Right ventricle myocardium inferior (tissue), 1 donor: ENCODE measurements around the gene PIP5K1C. TPM values are rescaled to one million over a fixed set of nuclear protein-coding genes. Genes with fewer than 3 reads are reported as not detected.
"Not testable (repeated sequence)": the region's sequence is repeated elsewhere in the genome, so short reads cannot be mapped to it uniquely, and the experiment has no call there.

Experiments used
- ATAC-seq: fragments of 200-7000 bp; cut with Tn5 transposase; one replicate; pipeline ENCODE4 v1.9.1; 2020; ENCODE audit warnings: mild to moderate bottlenecking, moderate library complexity
- DNase-seq: peaks from one replicate; pipeline ENCODE4 v3.0.0; 2021; ENCODE audit errors: missing footprints
- intact Hi-C: fragments of 100-400 bp; cut with DNase I; formaldehyde crosslinking; loops from one replicate; pipeline ENCODE4 v1.11.0; 2022
- total RNA-seq: library from RNA; stranded (reverse); fragmentation: NEBNext Ultra II Directional; extraction: Animal tissue kit (Norgen Biotek cat#: 25700); gene quantifications from one replicate; pipeline ENCODE4 v1.2.1, GENCODE V29; 2021
- donor health status: DM: no; HTN: yes; CAD: no; lungs with severe emphysema.

The PIP5K1C gene
- total RNA-seq, 1 donor from 2014 or later: 34.7 TPM

DNA sequence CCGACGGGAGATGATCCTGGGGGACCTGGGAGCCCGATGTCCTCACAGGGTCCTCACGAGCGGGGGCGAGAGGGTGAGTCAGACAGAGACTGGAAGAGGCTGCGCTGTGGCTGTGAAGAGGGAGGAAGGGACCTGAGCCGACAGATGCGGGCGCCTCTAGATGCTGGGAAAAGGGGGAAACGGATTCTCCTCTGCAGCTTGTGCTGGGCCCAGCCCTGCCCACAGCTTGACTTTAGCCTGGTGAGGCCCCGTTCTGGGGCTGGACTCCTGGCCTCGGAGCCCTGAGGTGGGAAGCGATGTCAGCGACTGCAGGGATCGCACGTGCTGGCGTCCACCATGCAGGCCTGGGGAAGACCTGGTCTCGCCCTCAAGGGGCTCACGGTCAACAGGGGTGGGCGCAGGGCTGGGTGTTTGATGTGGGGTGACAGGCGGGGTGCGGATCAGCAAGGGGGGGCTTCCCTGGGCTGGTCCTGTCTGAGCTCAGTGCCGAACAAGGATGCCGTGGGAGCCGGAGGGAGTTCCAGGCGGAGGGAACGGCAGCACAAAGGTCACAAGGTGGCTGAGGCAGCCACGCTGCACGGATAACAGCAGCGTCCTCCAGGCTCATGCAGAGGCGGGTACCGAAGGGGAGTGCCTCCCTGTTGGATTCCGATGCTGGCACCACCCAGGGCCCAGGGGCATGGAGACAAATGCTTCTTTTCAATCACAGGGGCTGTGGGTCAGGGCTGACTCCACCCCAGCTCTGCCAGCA is 31.8 kb downstream of the PIP5K1C start:
- intact Hi-C loops: no loop called here
- ATAC-seq: no peak
- no peak for DNase-seq

DNA sequence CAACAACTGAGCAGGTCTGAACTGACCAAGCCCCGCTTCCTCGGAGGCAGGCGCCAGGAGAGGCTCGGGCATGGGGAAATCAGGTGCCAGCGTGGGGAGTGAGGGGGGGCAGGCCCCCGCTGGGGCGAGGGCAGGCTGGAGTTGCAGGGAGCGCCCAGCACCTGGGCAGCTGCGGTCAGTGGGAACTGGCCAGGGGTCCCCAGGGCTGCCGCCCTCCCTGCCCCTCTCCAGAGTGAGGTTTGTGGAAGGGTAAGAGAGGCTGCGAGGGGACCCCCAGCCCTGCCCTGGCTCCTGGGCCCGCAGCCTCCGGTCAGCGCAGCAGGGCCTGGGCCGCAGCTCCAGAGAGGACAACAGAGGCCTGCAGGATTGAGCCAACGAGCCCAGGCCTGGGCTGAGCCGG is 32.5 kb downstream of the PIP5K1C start:
- ATAC-seq (no peak), DNase-seq (no peak)
- intact Hi-C loops: loop anchor here (2.0 kb wide), 1 partner anchor 33 kb away; the partner anchor contains the start of gene PIP5K1C

DNA sequence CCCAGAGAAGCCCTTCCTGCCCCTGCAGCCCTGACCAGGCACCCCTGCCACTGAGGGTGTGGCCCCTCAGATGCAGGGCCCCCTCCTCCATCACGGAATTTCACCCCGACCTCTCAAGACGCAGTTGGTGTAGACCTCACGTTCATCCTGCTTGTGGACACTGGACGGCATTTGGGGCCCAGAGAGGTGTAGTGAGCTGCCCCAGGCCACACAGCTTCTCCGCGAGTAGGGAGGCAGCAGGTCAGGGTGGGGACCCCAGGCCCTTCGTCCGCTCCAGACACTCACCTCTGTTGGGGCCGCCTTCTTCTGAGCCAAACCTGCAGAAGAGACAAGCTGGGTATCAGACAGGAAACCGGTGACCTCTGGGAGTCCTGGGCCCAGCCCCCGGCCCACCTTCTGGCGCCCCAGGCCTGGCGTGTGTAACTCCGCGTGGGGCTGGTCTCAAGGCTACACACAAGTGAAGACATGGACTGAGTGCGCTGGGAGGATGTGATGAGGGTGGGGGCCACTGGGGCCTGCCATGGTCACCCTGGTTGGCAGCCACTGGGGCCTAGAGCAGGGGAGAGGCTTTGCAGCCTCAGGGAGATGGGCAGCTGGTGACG is 33.1 kb downstream of the PIP5K1C start:
- no peak for ATAC-seq
- intact Hi-C loops: loop anchor here (2.0 kb wide), 1 partner anchor 34 kb away; the partner anchor contains the start of gene PIP5K1C
- DNase-seq: no peak

DNA sequence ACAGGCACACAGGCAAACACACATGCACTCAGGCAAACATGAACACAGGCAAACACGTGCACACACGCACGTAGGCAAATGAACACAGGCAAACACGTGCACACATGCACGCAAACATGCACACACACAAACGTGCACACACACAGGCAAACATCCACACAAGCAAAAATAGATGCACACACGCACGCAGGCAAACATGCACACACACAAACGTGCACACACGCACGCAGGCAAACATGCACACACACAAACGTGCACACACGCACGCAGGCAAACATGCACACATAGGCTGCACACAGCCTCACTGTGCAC is 33.8 kb downstream of the PIP5K1C start:
- intact Hi-C loops: loop anchor here (2.0 kb wide), 1 partner anchor 34 kb away; the partner anchor contains the start of gene PIP5K1C
- not testable (repeated sequence) for ATAC-seq

DNA sequence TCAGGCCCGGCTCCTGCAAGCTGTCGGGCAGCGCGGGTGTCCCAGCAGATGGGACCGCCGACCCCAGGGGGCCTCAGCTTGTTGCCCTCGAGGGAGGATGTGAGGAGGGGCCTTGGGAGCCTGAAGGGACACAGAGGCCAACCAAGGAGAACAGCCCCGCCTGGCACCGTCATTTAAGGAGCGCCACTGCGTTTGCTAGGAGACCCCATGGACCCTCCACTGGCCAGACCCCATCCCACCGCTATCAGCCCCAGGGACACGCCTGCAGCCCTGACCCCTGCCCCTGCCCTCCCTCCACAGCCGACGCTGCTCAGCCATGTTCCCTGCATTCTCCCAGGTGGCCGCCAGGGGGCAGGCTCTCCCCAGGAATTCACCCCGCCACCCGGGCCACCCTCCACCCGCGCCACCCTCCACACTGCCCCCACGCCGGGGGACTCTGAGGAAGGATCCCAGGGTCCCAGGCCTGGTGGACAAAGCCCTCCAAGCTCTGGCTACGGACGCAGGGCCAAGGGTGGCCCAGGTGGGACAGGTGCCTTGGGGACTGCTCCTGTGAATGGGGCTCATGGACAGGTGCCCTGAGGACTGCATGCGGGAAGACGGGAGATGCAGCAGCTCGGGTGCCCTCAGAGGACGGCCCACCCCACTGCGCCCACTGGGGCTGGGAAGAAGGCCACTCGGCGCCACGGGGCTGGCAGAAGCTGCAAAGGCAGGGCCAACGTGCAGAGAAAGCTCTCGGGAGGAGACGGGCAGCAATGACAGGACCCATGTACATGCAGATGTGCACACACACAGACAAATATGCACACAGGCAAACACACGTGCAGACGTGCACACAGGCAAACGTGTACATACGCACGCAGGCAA is 34.4 kb downstream of the PIP5K1C start:
- intact Hi-C loops: loop anchor here (2.0 kb wide), 1 partner anchor 35 kb away; the partner anchor contains the start of gene PIP5K1C
- DNase-seq (peak; percentile 85), ATAC-seq (peak; percentile 49)

More for the DNA sequence above, 33.8 kb downstream of the PIP5K1C start:
- DNase-seq: not testable (repeated sequence)

DNA sequence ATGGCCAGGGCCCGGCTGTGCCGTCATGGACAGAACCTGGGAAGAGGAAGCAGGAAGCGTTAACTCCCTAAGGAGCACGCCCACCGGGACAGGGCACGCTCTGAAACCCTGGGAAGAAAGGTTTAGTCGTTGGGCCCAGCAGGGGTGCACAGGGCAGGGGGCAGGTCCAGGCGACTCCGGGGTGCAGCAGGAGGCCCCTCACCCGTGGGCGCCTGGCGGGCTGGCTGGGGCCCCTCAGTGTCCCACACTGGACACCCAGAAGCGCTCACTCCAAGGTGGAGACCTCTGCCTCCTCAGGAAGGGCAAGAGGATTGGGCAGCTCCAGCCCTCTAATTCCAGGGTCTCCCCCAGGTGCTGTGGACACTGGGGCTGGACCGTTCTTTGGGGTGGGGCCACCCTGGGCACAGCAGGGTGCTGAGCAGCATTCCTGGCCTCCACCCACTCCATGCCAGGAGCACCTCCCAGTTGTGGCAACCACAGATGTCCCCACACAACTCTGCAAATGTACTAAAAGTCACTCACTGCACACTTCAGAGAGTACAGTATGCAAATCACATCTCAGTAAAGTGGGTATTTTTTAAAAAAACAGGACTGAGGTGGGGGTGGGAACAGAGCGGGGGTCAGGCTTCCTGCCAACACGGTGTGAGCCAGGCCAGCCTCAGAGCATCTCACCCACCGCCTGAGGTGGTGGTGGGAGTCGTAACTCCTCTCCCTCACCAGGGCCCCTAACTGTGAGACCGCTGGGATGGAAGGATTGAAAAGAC is 35.2 kb downstream of the PIP5K1C start:
- ATAC-seq (no peak), DNase-seq (no peak)
- intact Hi-C loops: no loop called here

DNA sequence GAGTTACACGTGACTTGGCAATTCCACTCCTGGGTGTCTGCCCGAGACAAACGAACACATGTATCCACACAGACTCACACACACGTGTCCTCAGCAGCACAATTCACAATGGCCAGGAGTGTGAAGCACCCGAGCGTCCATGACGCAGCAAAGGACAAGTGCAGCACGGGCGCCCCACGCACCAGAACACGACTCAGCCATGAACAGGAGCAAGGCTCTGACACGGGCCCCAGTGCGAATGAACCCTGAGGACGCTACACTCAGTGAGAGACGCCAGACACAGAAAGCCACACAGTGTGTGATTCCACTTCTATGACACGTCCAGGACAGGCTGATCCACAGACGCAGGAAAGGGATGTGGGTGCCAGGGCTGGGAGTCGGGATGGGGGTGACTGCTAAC is 36.4 kb downstream of the PIP5K1C start:
- DNase-seq (no peak), ATAC-seq (no peak)
- intact Hi-C loops: no loop called here

DNA sequence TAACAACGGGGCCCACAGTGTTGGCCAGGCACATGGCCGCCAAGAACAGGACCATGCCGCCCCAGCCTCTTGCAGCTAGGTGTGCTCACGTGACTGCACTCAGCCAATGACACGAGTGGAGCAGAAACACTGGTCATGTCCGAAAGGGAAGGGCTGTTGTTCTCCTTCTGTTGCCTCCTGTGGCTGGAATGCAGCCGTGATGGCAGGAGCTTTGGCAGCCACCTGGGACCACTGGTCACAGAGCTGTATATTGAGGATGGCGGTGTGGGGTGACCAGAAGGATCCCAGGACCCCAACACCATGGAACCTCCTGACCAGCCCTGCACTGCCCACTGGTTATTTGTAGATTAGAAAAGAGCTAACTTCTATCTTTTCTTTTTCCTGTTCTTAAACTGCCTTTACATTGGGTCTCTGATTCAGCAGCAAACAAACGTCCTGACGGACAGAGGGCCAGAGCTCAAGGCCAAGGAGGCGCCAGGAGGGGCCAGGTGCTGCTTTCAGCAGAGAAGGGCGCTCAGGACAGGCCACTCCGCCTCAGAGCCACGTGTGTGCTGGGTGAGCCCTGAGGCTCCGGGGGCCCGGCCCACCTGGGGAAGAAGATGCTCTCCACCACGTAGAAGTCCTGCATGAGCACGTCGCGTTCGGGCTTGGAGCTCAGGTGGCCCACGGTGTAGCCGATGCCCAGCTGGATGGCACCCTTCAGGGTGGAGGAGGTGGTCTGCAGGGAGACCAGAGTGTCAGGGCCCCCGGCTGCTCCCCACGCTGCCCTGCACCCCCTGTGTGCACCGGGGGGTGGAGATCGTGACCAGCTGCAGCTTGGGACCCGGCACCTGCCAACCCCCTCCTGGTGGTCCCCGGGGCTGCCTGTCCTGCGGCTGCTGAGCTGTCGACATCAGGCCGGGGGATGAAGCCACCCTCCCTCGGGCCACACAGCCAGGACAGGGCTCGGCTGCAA is 38.7 kb downstream of the PIP5K1C start:
- ATAC-seq: no peak
- no peak for DNase-seq
- intact Hi-C loops: no loop called here

DNA sequence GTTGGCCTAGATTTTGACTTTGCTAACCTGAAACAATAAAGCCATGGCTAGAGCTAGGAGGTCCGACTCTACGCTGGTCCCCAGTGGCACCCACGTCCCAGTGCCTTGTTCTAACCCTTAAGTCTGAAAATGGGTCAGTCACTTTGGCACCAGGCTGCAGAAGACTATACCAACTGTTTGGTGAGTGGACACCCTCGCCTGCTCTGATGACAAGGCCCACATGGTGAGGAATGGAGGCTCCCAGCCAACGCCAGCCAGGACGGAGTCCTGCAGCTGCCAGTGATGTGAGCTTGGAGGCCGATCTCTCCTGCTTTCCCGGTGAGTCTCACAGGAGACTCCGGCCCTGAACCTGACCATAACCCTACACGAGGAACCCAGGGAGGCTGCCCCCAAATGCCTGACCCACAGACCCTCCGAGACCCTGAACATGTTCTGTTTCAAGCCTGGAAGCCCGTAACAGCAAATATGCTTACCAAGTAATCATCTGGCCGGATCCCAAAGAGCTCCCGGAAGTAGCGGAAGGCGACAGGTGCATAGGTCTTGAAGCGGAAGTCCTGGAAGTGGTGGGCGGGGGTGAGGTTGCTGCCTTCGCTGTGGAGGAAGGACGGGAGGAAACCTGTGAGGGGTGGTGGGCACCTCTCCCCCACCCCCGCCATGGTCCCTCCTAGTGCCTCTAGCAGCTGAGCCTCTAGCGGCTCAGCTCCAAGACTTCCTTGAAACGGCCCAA is 39.6 kb downstream of the PIP5K1C start:
- DNase-seq (no peak), ATAC-seq (no peak)
- intact Hi-C loops: no loop called here

DNA sequence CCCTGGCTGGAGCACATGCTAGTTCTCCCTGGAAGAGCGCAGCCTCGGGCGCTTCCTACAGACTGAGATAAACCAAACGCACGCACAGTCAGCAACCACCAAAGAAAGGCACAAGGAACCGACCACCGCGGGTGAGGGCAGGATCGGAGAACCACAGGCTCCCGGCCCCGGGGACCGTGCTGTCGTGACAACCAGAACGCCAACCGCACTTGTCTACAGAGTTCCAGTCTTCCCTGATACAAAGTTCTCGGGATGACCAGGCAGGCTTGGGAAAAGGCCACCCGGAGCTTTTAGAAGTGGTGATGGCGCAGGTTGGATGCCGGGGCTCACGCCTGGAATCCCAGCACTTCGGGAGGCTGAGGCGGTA is 40.5 kb downstream of the PIP5K1C start:
- ATAC-seq (no peak), DNase-seq (no peak)
- intact Hi-C loops: no loop called here

DNA sequence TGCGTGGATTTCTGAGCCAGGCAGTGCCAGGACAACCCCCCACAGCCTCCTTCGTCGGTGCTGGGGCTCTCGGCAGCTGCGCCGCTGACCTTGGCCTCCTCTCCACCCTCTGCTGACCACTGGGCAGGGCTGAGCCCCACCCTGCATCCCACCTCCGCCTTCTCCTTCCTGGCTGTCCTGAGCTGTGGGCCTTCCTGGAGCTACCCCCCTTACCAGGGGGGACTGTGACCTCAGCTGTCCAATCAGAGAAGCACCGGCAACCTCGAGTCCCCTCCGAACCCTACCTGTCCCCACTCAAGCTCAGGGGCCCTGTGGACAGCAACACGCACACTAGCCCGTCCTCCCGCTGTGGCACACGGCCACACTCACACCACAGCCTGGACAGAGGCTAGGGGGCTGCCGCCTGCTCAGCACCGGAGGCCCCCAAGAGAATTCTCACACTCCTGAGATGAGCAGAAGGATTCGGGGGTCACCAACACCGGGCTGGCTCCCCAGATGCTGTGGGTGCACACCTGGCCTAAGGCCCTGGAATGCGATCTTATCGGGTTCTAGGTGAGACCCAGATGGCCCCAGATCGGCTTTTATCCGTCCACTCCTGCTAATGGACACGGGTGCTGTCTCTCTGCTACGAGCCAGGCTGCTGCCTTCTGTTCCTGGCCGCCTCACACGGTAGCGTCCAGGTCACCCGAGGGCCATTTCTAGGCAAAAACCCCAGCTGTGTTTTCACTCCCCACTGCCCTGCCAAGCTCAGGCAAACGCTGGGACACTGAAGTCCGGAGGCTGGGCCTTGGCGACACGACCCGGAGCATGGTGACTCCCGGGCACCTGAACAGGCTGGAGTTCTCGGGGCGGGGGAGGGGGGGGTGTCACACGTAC is 41.2 kb downstream of the PIP5K1C start:
- intact Hi-C loops: no loop called here
- no peak for DNase-seq

DNA sequence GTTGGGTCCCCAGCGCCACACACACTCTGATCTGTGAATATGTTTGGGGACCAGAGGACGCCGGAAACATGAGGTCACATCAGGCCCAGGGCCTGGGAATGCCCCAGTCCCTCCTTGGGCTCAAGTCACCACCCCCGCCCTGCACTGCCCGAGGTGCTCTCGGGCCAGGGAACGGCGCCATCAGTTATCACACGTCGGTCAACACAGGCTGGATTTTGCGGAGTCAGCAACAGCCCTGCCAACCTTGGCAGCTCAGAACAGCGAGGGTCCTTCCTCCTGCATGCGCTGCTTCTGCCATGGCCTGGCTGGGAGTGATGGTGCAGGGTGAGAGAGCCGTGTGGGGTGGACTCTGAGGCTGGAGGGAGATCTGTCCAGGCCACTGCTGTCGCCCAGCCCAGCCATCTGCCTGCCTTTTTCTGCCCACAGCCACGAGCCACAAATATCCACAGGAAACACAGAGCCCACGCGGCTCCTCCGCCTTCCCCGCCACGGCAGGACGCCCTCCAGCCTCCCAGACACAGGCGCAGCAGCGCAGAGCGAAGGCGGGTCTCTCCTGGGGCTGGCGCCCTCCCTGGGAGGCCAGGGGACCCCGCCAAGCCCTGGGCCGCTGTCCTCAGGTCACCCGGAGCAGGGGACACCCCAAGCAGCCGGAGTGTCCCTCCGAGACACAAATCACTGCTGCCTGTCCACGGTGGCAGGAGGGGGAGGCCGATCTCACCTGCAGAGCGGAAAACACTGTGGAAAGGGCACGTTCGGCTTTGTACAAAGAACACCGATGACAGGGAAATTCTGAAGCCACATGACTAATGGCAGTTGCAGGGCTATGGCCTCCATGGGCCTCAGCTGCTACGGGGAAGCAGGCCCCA is 42.0 kb downstream of the PIP5K1C start:
- peak; percentile 59 for ATAC-seq
- DNase-seq: no peak
- intact Hi-C loops: no loop called here

More for the DNA sequence above, 41.2 kb downstream of the PIP5K1C start:
- no peak for ATAC-seq

DNA sequence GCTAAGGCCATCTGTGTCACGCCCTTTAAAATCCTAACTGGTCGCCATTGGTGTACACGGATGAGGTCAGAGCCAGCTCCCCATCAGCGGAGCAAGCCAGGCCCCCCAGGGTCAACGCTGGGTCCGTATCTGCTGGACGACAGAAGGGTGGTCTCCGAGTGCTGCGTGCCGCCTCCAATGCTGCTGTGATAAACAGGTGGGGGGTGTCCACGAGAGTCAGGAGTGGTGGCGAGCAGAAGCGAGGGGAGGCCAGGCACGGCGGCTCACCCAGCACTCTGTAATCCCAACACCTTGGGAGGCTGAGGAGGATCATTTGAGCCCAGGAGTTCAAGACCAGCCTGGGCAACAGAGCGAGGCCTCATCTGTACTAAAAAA is 42.9 kb downstream of the PIP5K1C start:
- intact Hi-C loops: no loop called here
- ATAC-seq: no peak
- no peak for DNase-seq

DNA sequence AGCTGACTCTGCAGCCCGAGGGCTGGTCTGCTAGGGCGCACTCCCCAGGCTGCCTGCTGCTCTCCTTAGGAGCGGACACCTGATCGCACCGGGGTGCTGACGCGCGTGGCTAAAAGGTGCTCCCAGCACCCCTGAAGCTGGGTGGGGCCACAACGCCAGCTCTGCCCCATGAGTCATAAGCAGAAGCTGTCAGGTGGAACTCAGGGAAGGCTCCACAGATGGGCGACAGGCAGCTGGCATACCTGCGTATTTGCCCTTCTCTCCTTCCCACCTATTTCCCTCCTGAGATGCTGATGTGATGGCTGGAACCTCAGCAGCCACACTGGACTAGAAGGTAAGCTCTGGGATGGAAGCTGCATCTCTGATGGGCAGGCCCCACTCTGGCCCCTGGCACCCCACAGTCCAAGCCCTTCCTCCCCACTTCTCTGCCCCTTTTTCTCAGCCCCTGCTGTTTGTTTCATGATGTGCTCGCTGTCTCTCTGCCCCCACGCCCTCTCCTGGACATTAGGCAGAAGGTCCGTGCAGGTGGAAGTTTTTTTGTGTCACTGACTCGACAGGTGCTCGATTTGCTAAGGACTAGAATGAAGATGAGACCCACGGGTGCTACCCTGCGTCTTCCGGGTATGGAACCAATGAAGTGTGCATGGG is 43.4 kb downstream of the PIP5K1C start:
- ATAC-seq (no peak), DNase-seq (no peak)
- intact Hi-C loops: no loop called here
